Heart right ventricle (tissue), 16 donors: ENCODE measurements around the gene ATOX1. TPM values are rescaled to one million over a fixed set of nuclear protein-coding genes. Genes with fewer than 3 reads are reported as not detected.

Source experiments
- ATAC-seq, 8 donors: fragments of 200-7000 bp; cut with Tn5 transposase; one replicate each; pipeline ENCODE4 v1.9.1; 2020; ENCODE audit warnings: mild to moderate bottlenecking in 8 of 8, moderate library complexity in 8 of 8, moderate number of reproducible peaks in 1 of 8
- DNase-seq, 2 donors: peaks; one replicate each; pipeline ENCODE4 v3.0.0-alpha.2; 2020
- H3K27ac ChIP-seq, 10 donors: fragments of 200-600 bp; sonication (generic) in 2 of 10; one replicate each; pipeline versions ENCODE4 v1.5.0 to v1.8.0; 2020 to 2022; ENCODE audit warnings: mild to moderate bottlenecking in 3 of 10
- H3K27me3 ChIP-seq, 7 donors: fragments of 200-600 bp; one replicate each; pipeline ENCODE4 v1.8.0; 2021 to 2022; ENCODE audit warnings: mild to moderate bottlenecking in 2 of 7
- H3K36me3 ChIP-seq, 9 donors: fragments of 200-600 bp; sonication (generic) in 1 of 9; one replicate each; pipeline versions ENCODE4 v1.5.0 to v1.8.0; 2020 to 2022; ENCODE audit warnings: mild to moderate bottlenecking in 2 of 9
- H3K4me1 ChIP-seq, 9 donors: fragments of 200-600 bp; sonication (generic) in 1 of 9; one replicate each; pipeline versions ENCODE4 v1.5.0 to v1.8.0; 2020 to 2022; ENCODE audit warnings: mild to moderate bottlenecking in 4 of 9
- H3K4me3 ChIP-seq, 10 donors: fragments of 200-600 bp; sonication (generic) in 2 of 10; one replicate each; pipeline versions ENCODE4 v1.5.0 to v1.8.0; 2020 to 2022; ENCODE audit warnings: mild to moderate bottlenecking in 7 of 10, moderate library complexity in 2 of 10
- H3K9me3 ChIP-seq, 11 donors: fragments of 200-600 bp in 10 of 11; sonication (generic) in 2 of 11; one replicate each; pipeline versions ENCODE4 v1.5.0 to v1.8.0; 2013 to 2022; ENCODE audit warnings: mild to moderate bottlenecking in 2 of 11, control low read depth in 1 of 11, moderate library complexity in 1 of 11
- CTCF ChIP-seq, 9 donors: fragments of 200-600 bp; sonication (generic) in 2 of 9; IDR thresholded peaks; one replicate each; pipeline versions ENCODE4 v1.5.0 to v1.8.0; 2021 to 2022; ENCODE audit warnings: antibody characterized with exemption in 9 of 9, mild to moderate bottlenecking in 5 of 9, moderate library complexity in 1 of 9
- WGBS, 2 donors: extraction: QIAGEN DNeasy Blood & Tissue Kit; methylation state at CpG; one replicate each; pipeline ENCODE4 v1.1.7; 2013; ENCODE audit warnings: inconsistent platforms in 1 of 2; 5-methylcytosine and 5-hydroxymethylcytosine counted together
- intact Hi-C, 10 donors: fragments of 100-400 bp; cut with DNase I; formaldehyde crosslinking; loops; one replicate each; pipeline versions ENCODE4 v1.11.1 to v1.14.2; 2022
- polyA plus RNA-seq, 2 donors: library from polyadenylated mRNA; stranded (reverse); fragments of 200-250 nt; gene quantifications; one replicate each; pipeline ENCODE4 v1.2.3, GENCODE V29; 2013
- total RNA-seq, 10 donors: library from RNA; stranded (reverse); fragmentation: NEBNext Ultra II Directional in 3 of 10; extraction: Animal tissue kit (Norgen Biotek cat#: 25700) in 3 of 10; gene quantifications; one replicate each; pipeline versions ENCODE4 v1.2.1 to v1.2.4, GENCODE V29; 2021 to 2023
- donor health status: Arrhythmogenic right ventricular cardiomyopathy.
- donor health status: ischemic (EF 13 %, LVEDD 7.1; RV severe dilation, severe dysfunction).
- donor health status: healthy with polysubstance abuse.
- donor health status: DM: no; HTN: yes; CAD: no.
- donor health status: DM: no; HTN: no; CAD: no.
- donor health status: ischemic (EF 25% LVEDD 6.9; RV normal size, moderate dysfunction).
- donor health status: ischemic (EF 25% LVEDD 5.7; RV mildly dilated, moderate dysfunction).
- donor health status: healthy.
- donor health status: DM: yes; HTN: yes; CAD: no.
- donor health status: Ischemic cardiomyopathy.
- donor health status: ischemic (EF 35%, LVEDD 5.7; RV mildly dilated, moderate dysfunction).
- donor health status: nonischemic (EF 11% LVEDD 7.7; RV severe dilation, severe dysfunction).
- donor health status: DM: yes; HTN: yes; CAD: no.
- donor health status: PGD.
- donor health status: ischemic (EF 29% LVEDD 5.4; RV normal size, mild dysfunction).
- donor health status: nonischemic (EF 23%, LVEDD 6.1; RV moderate dilation, normal function).

ATOX1 gene
- total and polyA plus RNA-seq, 12 donors: 52.5 to 125 (median 67.3) TPM

- H3K27ac ChIP-seq: peak overlapping the region; percentile 94 to 100 (median 98)
- no peaks in the 10 kb centered on the region for H3K36me3 ChIP-seq
- TF ChIP-seq CTCF (IDR thresholded peaks at IDR 0.05): no peak
- peak; percentile 77 to 82 for DNase-seq
- 3 to 6% methylated on average over 72 to 75 of the region's 75 CpGs for WGBS, 2 donors
- intact Hi-C loops: loop anchor here in 1 of 10 donors (1.0 kb wide), 1 partner anchor 12 kb away; the partner anchor contains the start of gene ATOX1
- no peaks in the 10 kb centered on the region for H3K27me3 ChIP-seq
- peaks cover 3 to 43% (median 36%) of the 10 kb centered on the region in 9 donors for H3K4me1 ChIP-seq
- ATAC-seq: peak; percentile 20 to 65 (median 36)
- no peaks in the 10 kb centered on the region for H3K9me3 ChIP-seq
- H3K4me3 ChIP-seq: peak overlapping the region; percentile 46 to 86 (median 60)
Observed at GRCh38 chr5:151770383-151771258, 12.2 kb upstream of the ATOX1 start.

DNA sequence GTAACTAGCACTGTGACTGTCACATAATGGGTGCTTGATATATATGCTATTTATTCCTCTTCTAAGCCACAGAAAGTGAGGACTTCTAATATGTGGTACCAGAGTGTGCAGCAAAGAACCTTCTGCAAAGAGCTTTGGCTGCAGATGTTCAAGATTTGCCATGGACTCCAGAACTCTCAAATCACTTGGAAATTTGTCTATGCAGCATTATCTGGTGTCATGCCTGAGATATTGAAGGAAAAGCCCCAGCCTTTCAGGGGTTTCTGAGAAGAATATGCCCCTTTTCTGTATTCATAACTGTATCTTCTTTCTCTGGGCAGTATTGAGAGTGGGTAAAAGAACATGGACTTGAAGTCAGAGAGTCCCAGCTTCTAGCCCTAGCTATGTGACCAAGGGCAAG, 8.5 kb upstream of the ATOX1 start:
- no peak overlapping the region for H3K27ac ChIP-seq
- ATAC-seq (no peak), DNase-seq (no peak)
- TF ChIP-seq CTCF (IDR thresholded peaks at IDR 0.05): no peak
- H3K4me1 ChIP-seq: peaks cover 0 to 15% (median 9%) of the 10 kb centered on the region in 9 donors
- H3K36me3 ChIP-seq: no peaks in the 10 kb centered on the region
- no peaks in the 10 kb centered on the region for H3K27me3 ChIP-seq
- H3K4me3 ChIP-seq: no peak overlapping the region
- intact Hi-C loops: no loop called here
- no peaks in the 10 kb centered on the region for H3K9me3 ChIP-seq

DNA sequence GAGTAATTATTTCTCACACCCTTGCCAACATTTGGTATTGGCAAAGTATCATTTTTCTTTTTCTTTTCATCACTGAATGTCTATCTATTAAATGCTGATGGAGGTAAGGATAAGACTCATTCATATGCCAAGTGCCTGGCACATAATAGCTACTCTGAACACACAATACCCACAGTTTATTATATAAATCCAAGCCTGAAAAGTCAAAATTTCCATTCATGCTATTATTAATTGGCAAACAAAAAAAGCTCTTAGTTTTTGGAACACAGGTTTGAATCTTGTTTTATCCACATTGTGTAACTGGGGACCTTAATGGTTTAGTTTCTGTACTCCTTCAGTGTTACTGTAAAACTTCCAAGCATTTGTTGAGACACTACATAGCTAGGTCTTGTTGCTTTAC, 6.4 kb upstream of the ATOX1 start:
- ATAC-seq: no peak
- Histone ChIP-seq H3K36me3 (no peaks in the 10 kb centered on the region), H3K27ac (no peak overlapping the region), H3K4me1 (peaks cover 0 to 4% (median 1%) of the 10 kb centered on the region in 9 donors), H3K4me3 (no peak overlapping the region), H3K27me3 (no peaks in the 10 kb centered on the region), H3K9me3 (no peaks in the 10 kb centered on the region)
- no peak for DNase-seq
- no peak for TF ChIP-seq CTCF (IDR thresholded peaks at IDR 0.05)
- intact Hi-C loops: no loop called here

DNA sequence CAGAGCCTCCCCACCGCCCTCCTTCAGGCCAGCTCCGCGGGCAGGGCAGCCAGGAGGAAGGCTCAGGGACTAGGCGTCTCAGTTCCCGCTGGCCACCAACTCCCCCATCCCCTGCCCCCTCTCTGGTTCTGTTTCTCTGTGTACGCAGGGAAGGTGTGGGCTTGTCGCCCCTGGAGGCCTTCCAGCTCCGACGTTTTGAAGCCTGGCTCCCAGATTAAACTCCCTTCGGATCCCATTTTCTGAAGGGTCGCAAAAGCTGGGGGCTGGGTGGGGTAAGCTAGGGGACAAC, 346 bp downstream of the ATOX1 start:
- ATAC-seq (peak; percentile 42 to 69 (median 56)), DNase-seq (peak in 1 of 2 donors; percentile 32)
- no peak for TF ChIP-seq CTCF (IDR thresholded peaks at IDR 0.05)
- H3K27me3 ChIP-seq: no peaks in the 10 kb centered on the region
- intact Hi-C loops: loop anchor here in 1 of 10 donors (1.0 kb wide), 1 partner anchor 13 kb away; the partner anchor contains the start of gene G3BP1
- H3K36me3 ChIP-seq: peaks cover 0 to 9% (median 0%) of the 10 kb centered on the region in 9 donors
- H3K4me1 ChIP-seq: peaks cover 3 to 41% (median 24%) of the 10 kb centered on the region in 9 donors
- peaks cover 0 to 2% (median 0%) of the 10 kb centered on the region in 11 donors for H3K9me3 ChIP-seq
- 0% methylated on average over 11 of the region's 11 CpGs for WGBS, 2 donors
- peak overlapping the region in 9 of 10 donors; percentile 78 to 90 (median 87) for H3K27ac ChIP-seq
- peak overlapping the region; percentile 50 to 96 (median 84) for H3K4me3 ChIP-seq
